HFF-Myc (cell line): Measurements from ENCODE around the gene ST8SIA5.

ENCODE experiments used
- DNase-seq: peaks from one replicate; pipeline ENCODE4 v3.0.0-alpha.2; 2011; ENCODE audit warnings: low read depth; ENCODE audit errors: extremely low read depth
- H3K4me3 ChIP-seq: replicated peaks from 2 replicates; pipeline ENCODE4 v1.5.1; 2011; ENCODE audit warnings: low read depth, mild to moderate bottlenecking, control low read depth, low read length
- TF ChIP-seq, protein P1 (sequence below): IDR thresholded peaks from 2 replicates; pipeline ENCODE4 v1.5.1; 2012; ENCODE audit warnings: mild to moderate bottlenecking, low read depth, low read length, control low read depth; ENCODE audit errors: missing control alignments

The ST8SIA5 gene

DNA sequence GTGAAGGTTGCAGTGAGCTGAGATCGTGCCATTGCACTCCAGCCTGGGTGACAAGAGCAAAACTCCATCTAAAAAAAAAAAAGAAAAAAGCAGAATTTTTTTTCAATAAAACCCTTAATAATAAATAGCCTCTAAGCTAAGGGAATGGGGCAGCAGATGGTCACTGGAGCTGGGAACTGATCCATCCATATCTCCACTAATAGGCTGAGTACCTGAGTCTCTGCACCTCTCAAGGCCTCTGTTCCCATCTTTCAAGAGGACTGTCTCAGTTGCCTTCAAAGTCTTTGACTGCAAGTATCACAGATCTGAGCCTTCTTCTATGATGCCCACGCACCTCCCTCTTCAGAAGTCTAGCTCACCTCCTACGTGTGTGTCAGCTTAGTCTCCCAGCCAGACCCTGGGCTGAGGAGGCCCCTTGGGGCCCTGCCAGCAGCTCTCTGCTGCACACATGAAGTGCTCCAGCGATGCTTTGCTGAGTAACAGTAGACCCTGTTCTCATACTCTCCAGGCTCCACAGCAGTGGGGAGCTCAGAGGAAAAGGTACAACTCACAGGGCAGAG is 32.9 kb downstream of the ST8SIA5 start:
- TF ChIP-seq, protein P1, sequence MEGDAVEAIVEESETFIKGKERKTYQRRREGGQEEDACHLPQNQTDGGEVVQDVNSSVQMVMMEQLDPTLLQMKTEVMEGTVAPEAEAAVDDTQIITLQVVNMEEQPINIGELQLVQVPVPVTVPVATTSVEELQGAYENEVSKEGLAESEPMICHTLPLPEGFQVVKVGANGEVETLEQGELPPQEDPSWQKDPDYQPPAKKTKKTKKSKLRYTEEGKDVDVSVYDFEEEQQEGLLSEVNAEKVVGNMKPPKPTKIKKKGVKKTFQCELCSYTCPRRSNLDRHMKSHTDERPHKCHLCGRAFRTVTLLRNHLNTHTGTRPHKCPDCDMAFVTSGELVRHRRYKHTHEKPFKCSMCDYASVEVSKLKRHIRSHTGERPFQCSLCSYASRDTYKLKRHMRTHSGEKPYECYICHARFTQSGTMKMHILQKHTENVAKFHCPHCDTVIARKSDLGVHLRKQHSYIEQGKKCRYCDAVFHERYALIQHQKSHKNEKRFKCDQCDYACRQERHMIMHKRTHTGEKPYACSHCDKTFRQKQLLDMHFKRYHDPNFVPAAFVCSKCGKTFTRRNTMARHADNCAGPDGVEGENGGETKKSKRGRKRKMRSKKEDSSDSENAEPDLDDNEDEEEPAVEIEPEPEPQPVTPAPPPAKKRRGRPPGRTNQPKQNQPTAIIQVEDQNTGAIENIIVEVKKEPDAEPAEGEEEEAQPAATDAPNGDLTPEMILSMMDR: no peak
- H3K4me3 ChIP-seq: no peak overlapping the region
- DNase-seq: no peak

DNA sequence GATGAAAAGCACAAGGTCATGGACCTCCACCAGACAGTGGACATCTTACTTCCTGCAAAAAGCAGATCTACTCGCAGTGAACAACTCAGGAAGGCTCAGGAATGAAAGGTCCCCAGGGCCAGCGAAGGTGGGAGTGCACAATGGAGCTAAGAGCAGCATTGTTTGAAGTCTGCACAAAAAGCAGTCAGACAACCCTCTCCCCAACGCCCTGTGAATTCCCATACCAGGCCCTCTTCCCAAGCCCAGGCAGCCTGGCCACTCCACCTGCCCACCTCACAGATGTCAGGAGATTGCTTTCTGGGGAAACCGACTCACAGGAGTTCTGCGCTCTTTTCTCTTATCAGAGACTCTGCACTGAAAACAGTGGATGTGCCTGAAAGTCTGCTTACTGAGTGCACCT is 34.8 kb downstream of the ST8SIA5 start:
- DNase-seq: no peak
- H3K4me3 ChIP-seq: no peak overlapping the region
- TF ChIP-seq, protein P1: no peak

DNA sequence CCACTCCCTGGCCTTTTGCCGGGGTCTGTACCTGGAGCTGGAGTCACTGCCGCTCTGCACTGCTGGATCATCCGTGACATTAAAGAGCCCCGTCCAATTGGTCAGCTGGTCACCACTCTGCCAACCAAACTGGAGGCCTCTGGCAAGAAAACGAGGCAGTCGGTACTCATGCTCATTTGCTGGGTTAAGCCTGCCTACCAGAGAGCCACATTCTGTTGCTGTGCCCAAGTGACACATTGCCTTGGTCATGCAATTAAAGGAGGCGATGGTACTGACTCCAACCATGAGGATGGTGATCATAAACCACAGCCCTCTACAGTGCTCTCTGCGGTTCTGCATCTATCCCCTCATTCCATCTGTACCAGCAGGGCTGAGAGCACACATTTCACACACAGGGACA is 35.5 kb downstream of the ST8SIA5 start:
- no peak for DNase-seq
- no peak overlapping the region for H3K4me3 ChIP-seq
- TF ChIP-seq, protein P1: no peak

DNA sequence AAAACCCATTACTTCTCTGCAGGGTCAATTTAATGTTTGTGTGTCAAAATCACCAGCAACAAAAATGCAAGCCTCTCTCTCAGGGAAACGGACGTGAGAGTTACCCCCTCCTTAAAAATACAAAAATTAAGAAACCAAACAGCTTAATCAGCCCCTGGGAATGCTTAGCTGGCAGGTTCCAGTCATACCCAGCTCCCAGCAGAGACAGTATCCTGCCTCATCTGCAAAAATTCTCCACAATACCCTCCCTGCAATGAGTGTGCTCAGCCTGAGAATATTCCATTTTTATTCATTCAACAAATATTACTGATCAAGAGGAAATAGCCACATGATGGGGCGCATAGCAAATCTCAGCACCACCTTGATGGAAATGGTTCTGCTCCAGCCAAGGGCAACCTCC is 36.3 kb downstream of the ST8SIA5 start:
- TF ChIP-seq, protein P1: no peak
- DNase-seq: no peak
- no peak overlapping the region for H3K4me3 ChIP-seq

DNA sequence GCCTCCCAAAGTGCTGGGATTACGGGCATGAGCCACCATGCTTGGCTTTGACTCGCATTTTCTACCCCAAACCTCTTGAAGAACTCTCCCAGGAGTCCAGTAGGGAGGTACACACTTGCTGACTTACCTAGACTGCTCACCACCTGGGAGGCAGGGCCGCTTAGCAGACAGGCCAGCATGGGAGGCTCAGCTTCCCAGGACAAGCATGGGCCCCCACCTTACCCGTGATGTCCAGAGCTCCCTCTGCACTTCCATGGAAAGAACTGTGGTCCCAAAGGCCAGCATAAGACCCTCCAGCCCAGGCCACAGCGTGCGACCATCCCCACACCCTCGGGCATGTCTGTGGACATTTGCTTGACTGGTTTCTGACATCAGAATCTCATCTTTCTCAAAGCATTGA is 36.8 kb downstream of the ST8SIA5 start:
- DNase-seq: no peak
- TF ChIP-seq, protein P1: no peak
- H3K4me3 ChIP-seq: no peak overlapping the region

DNA sequence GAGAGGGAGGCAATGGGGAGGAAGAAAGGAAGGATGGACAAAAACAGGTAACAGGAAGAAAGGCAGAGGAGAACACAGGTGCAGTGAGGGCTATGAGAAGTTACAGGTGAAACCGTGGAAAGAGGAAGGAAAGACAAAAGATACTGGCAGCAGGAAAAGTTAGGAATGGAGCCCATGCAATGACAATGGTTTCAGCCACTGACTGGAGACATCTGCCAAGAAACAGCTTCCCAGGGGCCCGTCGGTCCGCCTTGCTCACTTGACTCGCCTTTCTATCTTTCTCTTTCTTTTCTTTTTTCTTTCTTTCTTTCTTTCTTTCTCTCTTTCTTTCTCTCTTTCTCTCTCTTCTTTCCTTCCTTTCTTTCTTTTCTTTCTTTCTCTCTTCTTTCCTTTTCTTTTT is 37.5 kb downstream of the ST8SIA5 start:
- TF ChIP-seq, protein P1: no peak
- no peak for DNase-seq

More for the DNA sequence above, 37.5 kb downstream of the ST8SIA5 start:
- H3K4me3 ChIP-seq: no peak overlapping the region
